Stomach (tissue), 9 donors: ENCODE measurements around the gene FRAS1. TPM values are rescaled to one million over a fixed set of nuclear protein-coding genes. Genes with fewer than 3 reads are reported as not detected.

Experiments
- DNase-seq, 2 donors: peaks; one replicate each; pipeline versions ENCODE4 v3.0.0 to v3.0.0-alpha.2; 2013 to 2019
- H3K27ac ChIP-seq, 5 donors: fragments of 200-600 bp in 4 of 5; sonication (generic) in 4 of 5; one replicate each; pipeline ENCODE4 v1.5.1; 2013 to 2019; ENCODE audit warnings: mild to moderate bottlenecking in 1 of 5, moderate library complexity in 1 of 5
- H3K27me3 ChIP-seq, 3 donors: fragments of 200-600 bp; sonication (generic); one replicate each; pipeline ENCODE4 v1.5.1; 2017 to 2019; ENCODE audit warnings: mixed run types in 1 of 3
- H3K36me3 ChIP-seq, 4 donors: fragments of 200-600 bp; sonication (generic); 1 replicate in 3 of 4; 2 replicates in 1 of 4; pipeline ENCODE4 v1.5.1; 2016 to 2019
- H3K4me1 ChIP-seq, 4 donors: fragments of 200-600 bp; sonication (generic); one replicate each; pipeline ENCODE4 v1.5.1; 2016 to 2019
- H3K4me3 ChIP-seq, 4 donors: fragments of 200-600 bp; sonication (generic) in 3 of 4; one replicate each; pipeline ENCODE4 v1.5.1; 2016 to 2019; ENCODE audit warnings: mild to moderate bottlenecking in 1 of 4
- H3K9me3 ChIP-seq, 4 donors: fragments of 200-600 bp; sonication (generic); one replicate each; pipeline ENCODE4 v1.5.1; 2016 to 2019
- EP300 ChIP-seq: sonication (generic); formaldehyde crosslinking; IDR thresholded peaks from one replicate; pipeline ENCODE4 v1.6.1; 2017; ENCODE audit warnings: antibody characterized with exemption
- POLR2A ChIP-seq, 4 donors: fragments of 450-650 bp; IDR thresholded peaks; one replicate each; pipeline ENCODE4 v1.6.1; 2016; ENCODE audit warnings: antibody characterized with exemption in 4 of 4, control low read depth in 2 of 4, mild to moderate bottlenecking in 1 of 4, moderate library complexity in 1 of 4
- POLR2AphosphoS5 ChIP-seq, 3 donors: sonication (generic); formaldehyde crosslinking; IDR thresholded peaks; one replicate each; pipeline ENCODE4 v1.6.1; 2016; ENCODE audit warnings: antibody characterized with exemption in 3 of 3
- WGBS, 5 donors: extraction: QIAGEN DNeasy Blood & Tissue Kit in 3 of 5; methylation state at CpG; one replicate each; pipeline versions ENCODE4 v1.1.5 to v1.1.7; 2013 to 2018; 5-methylcytosine and 5-hydroxymethylcytosine counted together
- intact Hi-C: fragments of 100-400 bp; cut with DNase I; formaldehyde crosslinking; loops from one replicate; pipeline ENCODE4 v1.15.1; 2023; ENCODE audit warnings: low total_unique reads
- polyA plus RNA-seq, 3 donors: library from polyadenylated mRNA; stranded (reverse); fragments of 200-250 nt; gene quantifications; one replicate each; pipeline ENCODE4 v1.2.3, GENCODE V29; 2013
- total RNA-seq, 5 donors: library from RNA; depleted of rRNA; stranded (reverse); fragments of >200 nt; gene quantifications; one replicate each; pipeline versions ENCODE4 v1.1.0 to v1.2.3, GENCODE V29; 2014 to 2016
- TF ChIP-seq, protein P1 (sequence below), 7 experiments: fragments of 450-650 bp in 4 of 7; fragments of 200-600 bp in 3 of 7; sonication (generic) in 3 of 7; IDR thresholded peaks; one replicate each; pipeline ENCODE4 v1.5.1; 2016 to 2019; ENCODE audit warnings: antibody characterized with exemption in 7 of 7, control low read depth in 2 of 7, mild to moderate bottlenecking in 1 of 7
- donor health status: healthy with polysubstance abuse.
- donor health status: Bipolar disorder and iron deficiency.
- donor health status: healthy.

Gene FRAS1
- total and polyA plus RNA-seq, 8 donors = under 0.01 to 12.7 (median 2.0) TPM

DNA sequence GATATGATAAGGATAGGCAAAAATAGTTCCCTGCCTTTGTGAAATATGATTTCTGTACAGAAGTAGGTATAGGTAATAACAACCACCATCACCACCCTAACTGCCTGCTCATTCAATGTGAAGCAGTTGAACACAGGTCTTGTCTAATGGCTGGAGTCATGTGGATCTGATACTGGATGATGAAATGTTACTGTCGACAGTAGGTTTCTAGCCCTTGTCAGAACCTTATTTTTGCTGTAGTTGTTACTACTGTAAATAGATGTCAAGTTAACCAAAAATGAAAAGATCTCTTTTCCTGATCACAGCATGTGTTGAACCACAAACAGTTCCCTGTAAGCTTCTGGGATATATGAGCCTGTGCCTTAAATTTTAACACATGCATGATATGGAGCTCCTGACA, 142.9 kb downstream of the FRAS1 start:
- Histone ChIP-seq H3K27ac (no peak overlapping the region), H3K4me1 (no peaks in the 10 kb centered on the region), H3K27me3 (no peaks in the 10 kb centered on the region), H3K36me3 (no peaks in the 10 kb centered on the region), H3K4me3 (no peak overlapping the region), H3K9me3 (peaks cover 0 to 8% (median 8%) of the 10 kb centered on the region in 4 donors)
- intact Hi-C loops = no loop called here
- TF ChIP-seq EP300 (no peak), POLR2A (IDR thresholded peaks at IDR 0.05) (no peak), POLR2AphosphoS5 (IDR thresholded peaks at IDR 0.05) (no peak)
- TF ChIP-seq, protein P1, sequence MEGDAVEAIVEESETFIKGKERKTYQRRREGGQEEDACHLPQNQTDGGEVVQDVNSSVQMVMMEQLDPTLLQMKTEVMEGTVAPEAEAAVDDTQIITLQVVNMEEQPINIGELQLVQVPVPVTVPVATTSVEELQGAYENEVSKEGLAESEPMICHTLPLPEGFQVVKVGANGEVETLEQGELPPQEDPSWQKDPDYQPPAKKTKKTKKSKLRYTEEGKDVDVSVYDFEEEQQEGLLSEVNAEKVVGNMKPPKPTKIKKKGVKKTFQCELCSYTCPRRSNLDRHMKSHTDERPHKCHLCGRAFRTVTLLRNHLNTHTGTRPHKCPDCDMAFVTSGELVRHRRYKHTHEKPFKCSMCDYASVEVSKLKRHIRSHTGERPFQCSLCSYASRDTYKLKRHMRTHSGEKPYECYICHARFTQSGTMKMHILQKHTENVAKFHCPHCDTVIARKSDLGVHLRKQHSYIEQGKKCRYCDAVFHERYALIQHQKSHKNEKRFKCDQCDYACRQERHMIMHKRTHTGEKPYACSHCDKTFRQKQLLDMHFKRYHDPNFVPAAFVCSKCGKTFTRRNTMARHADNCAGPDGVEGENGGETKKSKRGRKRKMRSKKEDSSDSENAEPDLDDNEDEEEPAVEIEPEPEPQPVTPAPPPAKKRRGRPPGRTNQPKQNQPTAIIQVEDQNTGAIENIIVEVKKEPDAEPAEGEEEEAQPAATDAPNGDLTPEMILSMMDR (IDR thresholded peaks at IDR 0.05) = no peak
- DNase-seq = no peak
- WGBS, 5 donors = 65 to 84% (median 68%) methylated on average over 1 of the region's 1 CpG

DNA sequence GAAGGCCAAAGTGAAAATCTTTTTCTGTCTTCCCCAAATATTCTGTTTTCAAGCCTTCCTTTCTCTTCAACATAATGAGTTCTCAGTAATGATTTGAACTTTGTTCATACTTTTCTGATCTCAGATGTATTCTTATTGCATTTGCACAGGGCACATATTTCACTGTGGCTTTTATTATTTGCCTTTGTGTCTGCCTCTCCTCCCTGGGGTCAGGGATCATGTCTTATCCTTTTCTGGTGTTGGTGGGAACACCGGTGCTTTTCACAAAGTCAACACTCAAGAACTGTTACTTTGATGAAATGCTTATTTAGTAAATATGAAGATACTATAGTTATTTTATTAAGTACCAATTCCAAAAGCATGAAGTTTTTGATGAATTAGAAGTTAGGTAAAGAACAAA, 143.8 kb downstream of the FRAS1 start:
- DNase-seq = no peak
- intact Hi-C loops = no loop called here
- Histone ChIP-seq H3K4me3 (no peak overlapping the region), H3K27me3 (no peaks in the 10 kb centered on the region), H3K4me1 (no peaks in the 10 kb centered on the region), H3K27ac (no peak overlapping the region), H3K9me3 (no peaks in the 10 kb centered on the region), H3K36me3 (no peaks in the 10 kb centered on the region)
- 12 to 42% (median 26%) methylated on average over 1 of the region's 1 CpG for WGBS, 5 donors
- no peak for TF ChIP-seq POLR2AphosphoS5 (IDR thresholded peaks at IDR 0.05)

DNA sequence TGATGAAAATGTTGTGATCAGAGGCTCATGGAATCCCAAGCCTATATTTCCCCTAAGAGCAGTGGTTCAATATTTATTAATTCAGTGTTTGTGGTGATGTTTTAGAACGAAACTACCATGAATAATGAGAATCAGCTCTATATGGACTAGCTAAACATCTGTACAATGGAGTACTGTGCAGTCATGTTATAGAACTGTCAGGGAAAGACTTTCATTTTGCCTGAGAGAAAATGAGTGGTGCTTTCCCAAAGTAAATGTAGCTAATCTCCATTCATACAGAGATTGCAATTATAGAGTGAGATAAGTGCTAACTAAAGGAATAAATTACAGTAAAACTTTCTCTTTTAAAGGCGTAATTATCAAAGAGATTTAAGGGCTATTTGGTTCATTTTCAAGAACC, 147.1 kb downstream of the FRAS1 start:
- intact Hi-C loops = no loop called here
- Histone ChIP-seq H3K27me3 (no peaks in the 10 kb centered on the region), H3K4me1 (no peaks in the 10 kb centered on the region), H3K9me3 (no peaks in the 10 kb centered on the region), H3K27ac (no peak overlapping the region), H3K4me3 (no peak overlapping the region), H3K36me3 (no peaks in the 10 kb centered on the region)
- 16 to 46% (median 24%) methylated on average over 2 of the region's 2 CpGs for WGBS, 5 donors
- no peak for DNase-seq
- TF ChIP-seq POLR2A (IDR thresholded peaks at IDR 0.05) (no peak), EP300 (no peak), POLR2AphosphoS5 (IDR thresholded peaks at IDR 0.05) (no peak)
- TF ChIP-seq, protein P1 (IDR thresholded peaks at IDR 0.05) = no peak

DNA sequence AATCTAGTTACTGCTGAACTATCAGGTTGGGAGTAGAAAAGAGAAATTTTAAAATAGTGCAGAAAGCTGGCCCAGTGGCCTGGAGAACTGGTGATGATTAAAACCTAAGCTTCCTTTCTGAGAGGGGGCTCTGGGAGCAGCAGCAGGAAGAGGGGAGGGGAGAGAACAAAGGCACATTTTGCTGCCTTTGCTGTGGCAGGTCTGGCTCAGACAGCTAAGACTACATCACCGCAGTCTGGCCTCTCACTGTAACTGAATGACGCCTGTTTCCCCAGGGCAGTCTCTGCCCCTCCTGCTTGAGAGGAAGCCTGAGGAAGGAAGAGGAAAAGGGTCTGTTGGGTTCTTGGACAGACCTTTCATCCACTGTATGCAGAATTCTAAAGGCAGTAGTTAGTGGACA, 148.5 kb downstream of the FRAS1 start:
- H3K27me3 ChIP-seq = no peaks in the 10 kb centered on the region
- WGBS, 5 donors = 70 to 90% (median 76%) methylated on average over 2 of the region's 2 CpGs

DNA sequence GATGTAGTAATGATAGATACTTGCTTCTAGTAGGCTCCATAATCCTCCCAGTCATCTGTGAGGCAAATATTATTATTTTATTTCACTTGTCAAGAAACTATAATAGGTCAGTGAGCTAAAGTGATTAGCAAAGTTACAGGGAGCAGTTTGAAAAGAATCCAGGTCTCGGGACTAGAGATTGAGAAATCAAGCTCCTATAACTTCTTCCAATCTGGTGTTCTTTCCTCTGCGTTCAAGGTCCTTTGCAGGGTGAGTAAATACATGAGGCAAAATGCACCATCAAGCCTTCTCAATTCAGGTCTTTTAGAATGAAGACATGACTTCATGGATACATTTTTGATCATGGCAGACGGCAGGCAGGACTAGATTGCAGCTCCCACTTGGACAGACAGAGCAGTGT, 150.4 kb downstream of the FRAS1 start:
- TF ChIP-seq POLR2AphosphoS5 (IDR thresholded peaks at IDR 0.05) (no peak), POLR2A (IDR thresholded peaks at IDR 0.05) (no peak), EP300 (no peak)
- TF ChIP-seq, protein P1 (IDR thresholded peaks at IDR 0.05) = no peak
- Histone ChIP-seq H3K4me3 (no peak overlapping the region), H3K27ac (no peak overlapping the region), H3K4me1 (no peaks in the 10 kb centered on the region), H3K36me3 (no peaks in the 10 kb centered on the region), H3K9me3 (no peaks in the 10 kb centered on the region), H3K27me3 (no peaks in the 10 kb centered on the region)
- intact Hi-C loops = no loop called here
- WGBS, 5 donors = 79 to 89% (median 88%) methylated on average over 3 of the region's 3 CpGs
- DNase-seq = no peak

More for the DNA sequence above, 148.5 kb downstream of the FRAS1 start:
- intact Hi-C loops = no loop called here
- Histone ChIP-seq H3K9me3 (no peaks in the 10 kb centered on the region), H3K36me3 (no peaks in the 10 kb centered on the region), H3K4me3 (no peak overlapping the region), H3K27ac (no peak overlapping the region), H3K4me1 (no peaks in the 10 kb centered on the region)
- no peak for TF ChIP-seq POLR2A (IDR thresholded peaks at IDR 0.05)
- TF ChIP-seq POLR2AphosphoS5 (IDR thresholded peaks at IDR 0.05) = no peak
- no peak for TF ChIP-seq EP300
- TF ChIP-seq, protein P1 (IDR thresholded peaks at IDR 0.05) = no peak
- peak in 1 of 2 donors; percentile 50 for DNase-seq
